H1 (cell line): ENCODE measurements around the gene ZBTB16. TPM values are rescaled to one million over a fixed set of nuclear protein-coding genes. Genes with fewer than 3 reads are reported as not detected.

Source experiments
- BCL11A ChIP-seq, 2 experiments: IDR thresholded peaks; one replicate each; pipeline ENCODE4 v1.6.1; 2011; ENCODE audit warnings: low read depth in 2 of 2, low read length in 2 of 2, mild to moderate bottlenecking in 2 of 2
- HDAC2 ChIP-seq, 2 experiments: fragments of 300-600 bp in 1 of 2; sonication (generic) in 1 of 2; IDR thresholded peaks; 2 replicates each; pipeline ENCODE4 v1.6.1; 2011 to 2012; ENCODE audit warnings: low read depth in 2 of 2, low read length in 2 of 2, mild to moderate bottlenecking in 2 of 2, moderate library complexity in 2 of 2, borderline replicate concordance in 1 of 2, inconsistent platforms in 1 of 2
- JUND ChIP-seq: IDR thresholded peaks from 2 replicates; pipeline ENCODE4 v1.6.1; 2011; ENCODE audit warnings: mild to moderate bottlenecking, improper control_type of control experiment, low read length
- KDM1A ChIP-seq: fragments of 200-600, 300-600 bp; sonication (generic); IDR thresholded peaks from 2 replicates; pipeline ENCODE4 v1.7.1; 2016; ENCODE audit warnings: mild to moderate bottlenecking, low read length, borderline replicate concordance
- KDM4A ChIP-seq: IDR thresholded peaks from one replicate; pipeline ENCODE4 v1.7.1; 2012; ENCODE audit warnings: low read depth, mild to moderate bottlenecking, moderate library complexity, low read length, inconsistent platforms; ENCODE audit not compliant: severe bottlenecking
- TEAD4 ChIP-seq: IDR thresholded peaks from 2 replicates; pipeline ENCODE4 v1.6.1; 2012; ENCODE audit warnings: low read depth, low read length, inconsistent platforms, mixed read lengths
- polyA plus RNA-seq, 7 experiments: library from polyadenylated mRNA; depleted of rRNA in 3 of 7; stranded (reverse) in 5 of 7; unstranded in 2 of 7; fragments of >200 nt in 5 of 7; fragments of 200-250 nt in 2 of 7; gene quantifications; 1 replicate in 5 of 7; 2 replicates in 1 of 7; 4 replicates in 1 of 7; pipeline versions ENCODE4 v1.2.1 to v1.2.3, GENCODE V29; 2011 to 2013; ENCODE audit warnings: missing spikeins in 2 of 7, mixed read lengths in 2 of 7
- total RNA-seq: library from RNA; stranded (reverse); fragmentation: NEBNext Ultra II Directional; extraction: Animal tissue kit (Norgen Biotek cat#: 25700); gene quantifications from 2 replicates; pipeline ENCODE4 v1.2.1, GENCODE V29; 2021
- TF ChIP-seq, protein P1 (sequence below): fragments of 300-600 bp; sonication (generic); IDR thresholded peaks from 2 replicates; pipeline ENCODE4 v1.7.1; 2012; ENCODE audit warnings: low read length, moderate library complexity, mild to moderate bottlenecking, inconsistent platforms; ENCODE audit not compliant: insufficient replicate concordance
- TF ChIP-seq, protein P2 (sequence below): IDR thresholded peaks from 2 replicates; pipeline ENCODE4 v1.6.1; 2012; ENCODE audit warnings: low read length, inconsistent platforms

Gene ZBTB16
- total and polyA plus RNA-seq, 2 of the 8 experiments (the other 6 are each of a cell fraction or from before 2014, with no cell fraction given) = 0.12 to 0.61 TPM

DNA sequence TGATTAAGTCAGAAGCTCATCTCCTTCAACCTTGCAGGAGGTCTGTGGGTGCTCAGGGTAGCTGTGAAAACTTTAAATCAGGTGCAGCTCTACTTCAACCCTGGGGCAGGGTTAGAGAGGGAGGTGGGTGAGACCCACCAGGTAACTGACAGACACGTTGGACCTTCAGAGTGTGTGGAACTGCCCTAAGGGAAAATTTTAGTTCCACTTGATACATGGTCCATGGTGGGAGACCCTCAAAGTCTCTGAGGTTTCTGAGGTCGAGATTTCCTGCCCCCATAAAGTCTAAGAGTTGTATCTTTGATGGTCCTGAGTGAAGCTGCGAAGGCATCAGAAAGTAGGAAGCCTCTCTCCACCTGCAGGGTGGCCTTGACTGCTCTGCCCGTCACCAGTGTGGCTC lies 212.8 kb downstream of the ZBTB16 start (continued):
- TF ChIP-seq, protein P1, sequence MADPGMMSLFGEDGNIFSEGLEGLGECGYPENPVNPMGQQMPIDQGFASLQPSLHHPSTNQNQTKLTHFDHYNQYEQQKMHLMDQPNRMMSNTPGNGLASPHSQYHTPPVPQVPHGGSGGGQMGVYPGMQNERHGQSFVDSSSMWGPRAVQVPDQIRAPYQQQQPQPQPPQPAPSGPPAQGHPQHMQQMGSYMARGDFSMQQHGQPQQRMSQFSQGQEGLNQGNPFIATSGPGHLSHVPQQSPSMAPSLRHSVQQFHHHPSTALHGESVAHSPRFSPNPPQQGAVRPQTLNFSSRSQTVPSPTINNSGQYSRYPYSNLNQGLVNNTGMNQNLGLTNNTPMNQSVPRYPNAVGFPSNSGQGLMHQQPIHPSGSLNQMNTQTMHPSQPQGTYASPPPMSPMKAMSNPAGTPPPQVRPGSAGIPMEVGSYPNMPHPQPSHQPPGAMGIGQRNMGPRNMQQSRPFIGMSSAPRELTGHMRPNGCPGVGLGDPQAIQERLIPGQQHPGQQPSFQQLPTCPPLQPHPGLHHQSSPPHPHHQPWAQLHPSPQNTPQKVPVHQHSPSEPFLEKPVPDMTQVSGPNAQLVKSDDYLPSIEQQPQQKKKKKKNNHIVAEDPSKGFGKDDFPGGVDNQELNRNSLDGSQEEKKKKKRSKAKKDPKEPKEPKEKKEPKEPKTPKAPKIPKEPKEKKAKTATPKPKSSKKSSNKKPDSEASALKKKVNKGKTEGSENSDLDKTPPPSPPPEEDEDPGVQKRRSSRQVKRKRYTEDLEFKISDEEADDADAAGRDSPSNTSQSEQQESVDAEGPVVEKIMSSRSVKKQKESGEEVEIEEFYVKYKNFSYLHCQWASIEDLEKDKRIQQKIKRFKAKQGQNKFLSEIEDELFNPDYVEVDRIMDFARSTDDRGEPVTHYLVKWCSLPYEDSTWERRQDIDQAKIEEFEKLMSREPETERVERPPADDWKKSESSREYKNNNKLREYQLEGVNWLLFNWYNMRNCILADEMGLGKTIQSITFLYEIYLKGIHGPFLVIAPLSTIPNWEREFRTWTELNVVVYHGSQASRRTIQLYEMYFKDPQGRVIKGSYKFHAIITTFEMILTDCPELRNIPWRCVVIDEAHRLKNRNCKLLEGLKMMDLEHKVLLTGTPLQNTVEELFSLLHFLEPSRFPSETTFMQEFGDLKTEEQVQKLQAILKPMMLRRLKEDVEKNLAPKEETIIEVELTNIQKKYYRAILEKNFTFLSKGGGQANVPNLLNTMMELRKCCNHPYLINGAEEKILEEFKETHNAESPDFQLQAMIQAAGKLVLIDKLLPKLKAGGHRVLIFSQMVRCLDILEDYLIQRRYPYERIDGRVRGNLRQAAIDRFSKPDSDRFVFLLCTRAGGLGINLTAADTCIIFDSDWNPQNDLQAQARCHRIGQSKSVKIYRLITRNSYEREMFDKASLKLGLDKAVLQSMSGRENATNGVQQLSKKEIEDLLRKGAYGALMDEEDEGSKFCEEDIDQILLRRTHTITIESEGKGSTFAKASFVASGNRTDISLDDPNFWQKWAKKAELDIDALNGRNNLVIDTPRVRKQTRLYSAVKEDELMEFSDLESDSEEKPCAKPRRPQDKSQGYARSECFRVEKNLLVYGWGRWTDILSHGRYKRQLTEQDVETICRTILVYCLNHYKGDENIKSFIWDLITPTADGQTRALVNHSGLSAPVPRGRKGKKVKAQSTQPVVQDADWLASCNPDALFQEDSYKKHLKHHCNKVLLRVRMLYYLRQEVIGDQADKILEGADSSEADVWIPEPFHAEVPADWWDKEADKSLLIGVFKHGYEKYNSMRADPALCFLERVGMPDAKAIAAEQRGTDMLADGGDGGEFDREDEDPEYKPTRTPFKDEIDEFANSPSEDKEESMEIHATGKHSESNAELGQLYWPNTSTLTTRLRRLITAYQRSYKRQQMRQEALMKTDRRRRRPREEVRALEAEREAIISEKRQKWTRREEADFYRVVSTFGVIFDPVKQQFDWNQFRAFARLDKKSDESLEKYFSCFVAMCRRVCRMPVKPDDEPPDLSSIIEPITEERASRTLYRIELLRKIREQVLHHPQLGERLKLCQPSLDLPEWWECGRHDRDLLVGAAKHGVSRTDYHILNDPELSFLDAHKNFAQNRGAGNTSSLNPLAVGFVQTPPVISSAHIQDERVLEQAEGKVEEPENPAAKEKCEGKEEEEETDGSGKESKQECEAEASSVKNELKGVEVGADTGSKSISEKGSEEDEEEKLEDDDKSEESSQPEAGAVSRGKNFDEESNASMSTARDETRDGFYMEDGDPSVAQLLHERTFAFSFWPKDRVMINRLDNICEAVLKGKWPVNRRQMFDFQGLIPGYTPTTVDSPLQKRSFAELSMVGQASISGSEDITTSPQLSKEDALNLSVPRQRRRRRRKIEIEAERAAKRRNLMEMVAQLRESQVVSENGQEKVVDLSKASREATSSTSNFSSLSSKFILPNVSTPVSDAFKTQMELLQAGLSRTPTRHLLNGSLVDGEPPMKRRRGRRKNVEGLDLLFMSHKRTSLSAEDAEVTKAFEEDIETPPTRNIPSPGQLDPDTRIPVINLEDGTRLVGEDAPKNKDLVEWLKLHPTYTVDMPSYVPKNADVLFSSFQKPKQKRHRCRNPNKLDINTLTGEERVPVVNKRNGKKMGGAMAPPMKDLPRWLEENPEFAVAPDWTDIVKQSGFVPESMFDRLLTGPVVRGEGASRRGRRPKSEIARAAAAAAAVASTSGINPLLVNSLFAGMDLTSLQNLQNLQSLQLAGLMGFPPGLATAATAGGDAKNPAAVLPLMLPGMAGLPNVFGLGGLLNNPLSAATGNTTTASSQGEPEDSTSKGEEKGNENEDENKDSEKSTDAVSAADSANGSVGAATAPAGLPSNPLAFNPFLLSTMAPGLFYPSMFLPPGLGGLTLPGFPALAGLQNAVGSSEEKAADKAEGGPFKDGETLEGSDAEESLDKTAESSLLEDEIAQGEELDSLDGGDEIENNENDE = no peak
- TF ChIP-seq TEAD4 = no peak
- no peak for TF ChIP-seq JUND
- TF ChIP-seq HDAC2 (IDR thresholded peaks at IDR 0.05; ENCODE audit: borderline replicate concordance in 1 of 2, low read depth in 2 of 2, low read length in 2 of 2) = no peak
- TF ChIP-seq KDM4A = no peak
- TF ChIP-seq, protein P2, sequence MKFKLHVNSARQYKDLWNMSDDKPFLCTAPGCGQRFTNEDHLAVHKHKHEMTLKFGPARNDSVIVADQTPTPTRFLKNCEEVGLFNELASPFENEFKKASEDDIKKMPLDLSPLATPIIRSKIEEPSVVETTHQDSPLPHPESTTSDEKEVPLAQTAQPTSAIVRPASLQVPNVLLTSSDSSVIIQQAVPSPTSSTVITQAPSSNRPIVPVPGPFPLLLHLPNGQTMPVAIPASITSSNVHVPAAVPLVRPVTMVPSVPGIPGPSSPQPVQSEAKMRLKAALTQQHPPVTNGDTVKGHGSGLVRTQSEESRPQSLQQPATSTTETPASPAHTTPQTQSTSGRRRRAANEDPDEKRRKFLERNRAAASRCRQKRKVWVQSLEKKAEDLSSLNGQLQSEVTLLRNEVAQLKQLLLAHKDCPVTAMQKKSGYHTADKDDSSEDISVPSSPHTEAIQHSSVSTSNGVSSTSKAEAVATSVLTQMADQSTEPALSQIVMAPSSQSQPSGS = no peak
- no peak for TF ChIP-seq KDM1A
- TF ChIP-seq BCL11A (IDR thresholded peaks at IDR 0.05; ENCODE audit: low read depth in 2 of 2, low read length in 2 of 2) = no peak
